HUDEP-2 (cell line): Measurements from ENCODE around the gene ABCA13.

Source experiments
- DNase-seq, 76 experiments: peaks; one replicate each; lab custom pipeline; 2025; ENCODE audit not compliant: unreplicated experiment in 76 of 76; lab: John Stamatoyannopoulos, UW

The ABCA13 gene

DNA sequence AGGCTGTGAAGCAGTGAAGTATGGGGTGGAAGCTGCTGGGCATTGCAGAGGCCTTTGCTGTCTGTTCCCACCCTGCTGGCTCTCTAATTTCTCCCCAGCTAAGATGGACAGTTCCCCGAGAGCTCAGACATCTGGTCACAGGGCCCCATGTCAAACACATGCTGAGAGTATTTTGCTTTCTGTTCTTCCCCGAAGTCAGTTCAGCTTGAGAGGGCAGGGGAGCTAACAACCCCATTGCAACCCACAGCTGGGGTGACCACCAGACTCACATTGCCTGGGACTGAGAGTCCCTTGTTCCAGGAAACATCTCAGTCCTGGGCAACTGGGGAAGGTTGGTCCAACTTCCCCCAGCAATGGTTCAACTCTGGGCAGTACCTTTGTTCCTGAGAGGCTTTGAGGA is 52.8 kb downstream of the ABCA13 start:
- no peak for DNase-seq

DNA sequence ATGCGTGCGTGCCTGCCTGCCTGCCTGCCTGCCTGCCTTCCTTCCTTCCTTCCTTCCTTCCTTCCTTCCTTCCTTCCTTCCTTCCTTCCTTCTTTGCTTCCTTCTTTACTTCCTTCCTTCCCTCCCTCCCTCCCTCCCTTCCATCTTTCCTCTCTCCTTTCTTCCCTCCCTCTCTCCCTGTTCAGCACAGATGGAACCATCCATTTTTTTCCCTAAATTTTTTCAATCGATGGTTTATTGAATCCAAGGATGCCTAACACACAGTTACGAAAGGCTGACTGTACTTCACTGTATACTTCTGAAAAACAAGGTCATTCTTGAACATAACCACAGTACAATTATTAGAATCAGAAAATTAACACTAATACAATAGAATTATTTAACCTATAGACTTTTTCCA is 53.8 kb downstream of the ABCA13 start:
- no peak for DNase-seq

DNA sequence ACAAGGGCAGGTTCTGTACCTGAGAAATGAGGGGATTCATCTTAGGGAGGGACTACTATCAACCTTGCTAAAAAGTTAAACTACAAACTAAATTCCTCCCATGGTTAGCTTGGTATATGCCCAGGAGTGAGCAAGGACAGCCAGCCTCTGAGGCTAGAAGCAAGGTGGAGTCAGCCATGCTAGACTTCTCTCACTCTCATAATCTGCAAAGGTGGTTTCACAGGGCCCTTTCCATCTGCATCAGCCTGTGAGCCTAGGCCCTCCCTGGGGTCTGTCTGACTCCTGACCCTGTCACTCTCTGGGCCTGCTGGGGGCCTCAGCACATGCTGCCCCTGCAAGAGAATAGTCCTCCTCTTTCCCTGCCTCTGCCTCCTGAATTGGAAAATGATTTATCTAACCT is 66.1 kb downstream of the ABCA13 start:
- DNase-seq, result no peak

DNA sequence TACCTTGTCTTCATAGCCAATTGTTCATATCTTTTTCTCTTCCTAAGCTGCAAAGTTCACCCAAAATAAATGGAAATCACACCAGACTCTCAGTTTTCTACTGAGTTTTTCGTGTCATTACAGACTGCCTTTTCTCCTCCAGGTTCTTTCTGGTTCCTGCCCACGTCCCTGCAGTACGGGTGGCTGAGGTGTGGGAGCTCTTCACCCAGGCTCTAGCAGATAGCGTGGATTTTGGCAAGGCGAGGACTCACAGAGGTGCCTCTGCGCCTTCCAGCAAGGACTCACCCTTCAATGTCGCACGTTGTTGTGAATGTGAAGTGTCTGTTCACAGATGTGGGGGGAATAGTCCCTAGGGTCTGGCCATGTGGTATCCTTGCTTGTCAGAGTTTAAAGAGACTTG is 71.6 kb downstream of the ABCA13 start:
- DNase-seq, result no peak

DNA sequence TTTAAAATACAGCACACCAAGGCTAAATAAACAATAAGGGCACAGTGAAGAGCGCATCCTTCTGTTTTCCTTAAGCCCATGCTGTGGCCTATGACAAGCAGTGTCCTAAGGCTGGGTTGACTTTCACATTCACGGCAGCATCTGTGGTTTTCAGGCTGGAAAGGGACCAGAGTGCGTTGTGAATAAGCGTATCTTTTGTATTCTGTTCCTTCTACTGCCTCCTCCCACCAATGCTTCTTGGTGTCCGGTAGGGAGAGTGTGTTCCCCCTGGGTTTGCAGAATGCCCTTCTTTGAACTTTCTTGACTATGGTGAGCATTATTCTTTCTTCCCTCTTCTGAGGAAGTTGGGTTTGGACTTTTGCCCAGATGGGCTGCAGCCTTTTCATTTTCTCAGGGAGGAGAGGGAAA is 73.6 kb downstream of the ABCA13 start:
- no peak for DNase-seq

DNA sequence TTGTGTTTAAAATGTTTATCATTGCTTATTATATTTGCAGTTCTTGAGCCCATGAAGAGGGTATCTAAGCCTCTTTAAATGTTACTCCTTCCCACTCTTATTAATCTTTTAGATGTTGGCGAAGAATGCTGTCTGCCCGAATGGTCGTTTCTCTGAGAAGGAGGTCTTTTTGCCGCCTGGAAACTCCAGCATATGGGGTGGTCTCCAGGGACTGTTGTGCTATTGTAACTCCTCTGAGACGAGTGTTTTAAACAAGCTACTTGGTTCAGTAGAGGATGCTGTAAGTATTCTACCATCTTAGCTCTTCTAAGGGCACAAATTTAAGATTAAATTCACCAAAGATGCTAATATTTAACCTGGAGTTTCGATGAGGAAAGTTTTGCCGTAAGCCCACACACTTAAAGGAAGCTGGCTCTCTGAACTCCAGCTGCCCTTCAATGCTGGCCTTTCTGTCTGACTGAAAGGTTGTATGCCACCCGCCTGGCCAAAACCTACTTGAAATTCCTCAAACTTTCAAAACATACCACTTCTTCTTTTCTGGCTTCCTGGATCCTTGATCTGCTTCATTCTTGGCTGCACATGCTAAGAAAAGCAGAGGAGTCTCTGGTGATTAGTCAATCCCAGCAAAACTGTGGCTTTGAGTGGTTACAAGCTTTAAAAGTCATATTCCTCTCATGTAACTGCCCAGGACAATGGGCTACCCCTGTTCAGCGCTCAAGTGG is 74.7 kb downstream of the ABCA13 start:
- DNase-seq, result no peak

DNA sequence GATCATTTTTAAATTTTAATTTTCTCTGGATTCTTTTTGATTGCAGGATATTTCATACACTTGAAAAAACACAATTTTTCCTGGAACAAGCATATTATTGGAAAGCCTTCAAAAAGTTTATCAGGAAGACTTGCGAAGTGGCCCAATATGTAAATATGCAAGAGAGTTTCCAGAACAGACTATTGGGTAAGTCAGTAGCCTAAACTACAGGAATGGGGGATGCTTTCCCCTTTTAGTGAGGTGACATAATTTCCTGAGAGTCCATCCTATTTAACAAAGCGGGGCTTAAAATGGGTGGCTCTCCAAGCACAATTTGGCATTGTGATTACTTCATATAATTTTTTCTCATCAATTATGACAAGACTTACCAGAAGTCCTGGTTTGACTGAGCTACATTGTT is 77.9 kb downstream of the ABCA13 start:
- no peak for DNase-seq

DNA sequence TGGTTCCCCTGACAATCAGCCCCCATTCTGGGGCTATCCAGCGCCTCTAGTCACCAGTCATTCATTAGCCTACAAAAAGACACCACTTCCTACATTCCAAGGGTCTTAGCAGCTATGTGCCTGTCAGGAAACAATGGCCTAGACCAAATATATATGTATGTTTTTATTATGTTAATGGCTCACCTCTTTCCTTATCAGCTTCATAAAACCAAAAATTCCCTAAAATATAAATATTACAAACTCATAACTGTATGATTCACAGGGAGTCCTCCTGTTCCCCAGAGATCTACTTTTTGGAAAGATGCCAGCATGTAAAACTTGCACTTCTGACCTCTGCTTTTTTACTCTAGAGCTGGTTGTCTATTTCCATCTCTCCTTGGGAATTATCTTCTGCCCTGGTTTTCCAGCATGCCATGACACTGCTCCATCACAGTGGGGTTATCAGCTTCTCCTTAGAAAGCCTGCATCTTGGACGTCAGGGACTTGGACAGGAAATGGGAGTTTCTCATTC is 79.2 kb downstream of the ABCA13 start:
- DNase-seq, result no peak

DNA sequence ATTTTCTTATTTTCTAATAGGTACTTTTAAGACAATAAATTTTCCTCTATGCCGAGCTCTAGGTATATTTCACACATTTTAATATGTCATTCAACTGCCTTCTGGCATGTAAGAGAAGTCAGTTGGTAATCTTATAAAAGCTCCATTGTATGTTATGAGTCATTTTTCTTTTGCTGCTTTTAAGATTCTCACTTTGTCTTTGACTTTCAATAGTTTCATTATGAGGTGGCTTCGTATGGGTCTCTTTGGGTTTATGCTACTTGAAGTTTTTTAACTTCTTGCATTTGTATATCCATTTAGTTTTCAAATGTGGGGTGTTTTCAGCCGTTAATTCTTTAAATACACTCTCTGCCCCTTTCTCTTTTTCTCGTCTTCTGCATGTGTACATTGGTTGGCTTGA is 80.5 kb downstream of the ABCA13 start:
- DNase-seq, result no peak

DNA sequence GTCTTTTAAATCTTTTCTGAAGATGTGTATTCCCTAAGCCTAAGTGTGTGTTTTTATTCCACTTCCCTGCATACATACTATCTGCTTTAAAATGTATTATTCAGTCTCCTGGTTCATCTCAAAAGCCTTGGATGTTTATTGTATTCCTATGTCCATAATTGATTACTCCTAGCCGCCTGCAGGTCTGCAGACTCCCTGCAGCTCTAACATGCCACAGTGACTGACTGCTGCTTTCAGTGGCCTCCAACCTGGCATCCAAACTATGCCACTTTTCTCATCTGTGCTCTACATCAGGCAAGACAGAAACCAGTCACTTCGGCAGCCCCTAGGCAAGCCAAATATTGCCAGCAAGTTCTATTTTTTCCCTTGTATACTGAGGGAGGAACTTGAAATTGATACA is 81.7 kb downstream of the ABCA13 start:
- DNase-seq, result no peak

DNA sequence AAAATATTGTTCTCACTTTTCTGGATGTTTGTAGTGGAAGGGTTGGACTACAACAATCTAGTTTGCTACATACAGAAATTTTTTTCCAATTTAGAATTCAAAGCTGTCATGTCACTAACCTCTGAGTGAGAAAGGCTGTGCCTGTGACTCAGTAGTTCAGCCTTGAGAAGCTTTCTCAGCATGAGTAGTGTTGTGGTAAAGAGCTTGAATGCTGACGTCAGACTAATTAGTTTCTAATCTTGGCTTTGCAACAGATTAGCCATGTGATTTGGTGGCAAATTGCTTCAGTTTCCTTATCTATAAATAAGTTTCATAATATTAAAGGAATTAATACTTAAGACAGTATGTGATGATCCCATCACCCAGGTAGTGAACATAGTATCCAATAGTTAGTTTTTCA is 83.8 kb downstream of the ABCA13 start:
- no peak for DNase-seq

DNA sequence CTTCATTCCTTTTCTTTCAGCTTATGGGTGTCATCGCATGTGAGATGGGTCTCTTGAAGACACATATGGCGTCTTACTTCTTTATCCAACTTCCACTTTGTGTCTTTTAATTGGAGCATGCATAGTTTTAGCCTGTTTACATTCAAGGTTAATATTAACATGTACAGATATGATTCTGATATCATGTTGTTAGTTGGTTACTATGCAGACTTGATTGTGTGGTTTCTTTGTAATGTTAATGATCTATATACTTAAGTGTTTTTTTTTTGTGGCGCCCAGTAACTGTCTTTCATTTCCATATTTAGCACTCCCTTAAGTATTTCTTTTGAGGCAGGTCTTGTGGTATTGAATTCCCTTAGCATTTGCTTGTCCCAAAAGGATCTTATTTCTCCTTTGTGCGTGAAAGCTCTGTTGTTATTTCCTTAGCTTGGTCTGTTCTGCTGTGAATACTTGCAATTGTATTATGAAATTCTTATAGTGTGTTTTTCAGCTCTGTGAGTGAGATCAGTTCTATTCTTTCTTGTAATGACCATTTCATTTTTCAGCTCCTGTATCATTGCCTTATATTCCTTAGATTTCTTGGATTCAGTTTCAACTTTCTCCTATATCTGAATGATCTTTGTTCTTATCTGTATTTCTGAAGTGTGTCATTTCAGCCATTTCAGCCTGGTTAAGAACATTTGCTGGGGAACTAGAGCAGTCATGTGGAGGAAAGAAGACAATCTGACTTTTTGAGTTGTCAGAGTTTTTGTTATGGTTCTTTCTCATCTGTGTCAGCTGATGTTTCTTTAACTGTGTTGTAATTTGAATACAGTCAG is 88.4 kb downstream of the ABCA13 start:
- DNase-seq, result no peak

DNA sequence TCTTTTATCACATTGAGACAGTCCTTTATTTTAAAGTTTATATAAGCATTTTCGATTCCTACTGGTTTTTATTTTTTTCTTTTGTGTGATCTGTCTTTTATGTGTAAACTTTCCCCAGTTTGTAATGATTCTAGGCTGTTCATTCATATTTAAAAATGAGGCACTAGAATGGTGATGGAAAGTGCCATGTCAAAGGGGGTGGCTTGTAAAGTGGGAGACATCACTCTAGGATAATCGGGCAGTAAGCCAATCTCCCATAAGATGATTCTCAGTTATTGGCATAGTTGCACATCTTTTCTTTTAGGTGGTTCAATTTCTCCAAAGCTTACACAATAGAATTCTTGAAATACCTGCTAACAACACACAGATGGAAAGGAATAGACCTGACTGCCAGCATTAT is 90.4 kb downstream of the ABCA13 start:
- DNase-seq, result no peak

DNA sequence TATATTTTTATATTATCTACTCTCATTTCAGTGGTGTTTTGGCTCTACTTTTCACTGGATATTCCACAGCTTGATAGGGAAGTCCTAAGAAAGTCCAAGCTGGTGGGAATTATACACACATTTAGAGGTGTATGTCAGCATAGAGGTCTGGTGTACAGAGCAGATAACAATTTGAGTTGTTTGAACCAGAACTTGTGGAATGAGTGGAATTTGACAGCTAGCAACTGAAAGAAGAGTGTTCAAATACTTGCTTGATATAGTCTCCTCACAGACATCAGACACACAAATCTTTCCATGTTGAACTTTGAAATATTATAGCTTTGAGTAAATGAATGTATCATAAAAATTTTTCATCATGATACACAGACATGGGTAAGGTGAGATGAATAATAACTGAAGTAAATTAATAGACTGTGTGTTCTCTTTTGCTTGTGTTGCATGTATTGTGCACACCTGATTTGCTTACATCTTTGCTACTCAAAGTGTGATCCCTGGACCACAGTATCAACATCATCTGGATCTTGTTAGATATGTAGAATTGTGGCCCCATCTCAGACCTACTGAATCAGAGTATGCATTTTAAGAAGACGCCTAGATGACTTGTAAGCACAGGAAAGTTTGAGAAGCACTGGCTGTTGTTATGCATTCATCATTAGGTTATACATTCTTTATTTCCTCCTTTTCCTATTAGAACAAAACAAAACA is 91.5 kb downstream of the ABCA13 start:
- DNase-seq, result no peak

DNA sequence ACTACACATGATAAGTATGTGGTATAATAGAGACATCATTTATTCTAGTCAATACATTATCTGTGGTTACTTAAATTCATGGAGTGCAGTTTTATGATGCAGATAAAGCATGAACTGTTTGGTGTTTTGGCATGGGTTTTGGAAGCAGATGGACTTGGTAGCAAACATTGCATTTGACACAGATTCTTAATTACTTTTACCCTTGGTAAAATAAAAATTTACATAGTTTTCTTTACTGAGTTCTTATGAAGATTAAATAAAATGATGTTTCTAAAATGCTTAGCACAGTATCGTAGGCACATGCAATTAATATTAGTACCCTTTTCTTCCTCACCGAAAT is 92.0 kb downstream of the ABCA13 start:
- no peak for DNase-seq

DNA sequence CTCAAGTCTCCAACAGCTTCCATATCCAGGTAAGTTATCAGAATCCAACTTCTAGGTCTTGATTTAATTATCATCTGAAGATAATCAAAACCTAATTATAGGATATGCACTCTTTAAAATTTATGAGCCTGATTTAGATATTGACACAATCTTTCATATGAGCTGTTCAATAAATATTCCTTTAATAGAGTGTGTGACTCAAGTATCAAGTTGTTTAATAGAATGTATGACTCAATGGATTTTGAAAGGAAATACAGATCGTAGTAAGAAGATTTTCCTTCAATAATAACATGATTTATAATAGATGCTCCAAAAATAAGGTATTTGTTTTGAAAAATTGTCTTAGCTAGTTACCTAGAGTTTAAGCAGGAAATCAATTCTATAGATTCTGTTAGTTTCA is 97.8 kb downstream of the ABCA13 start:
- DNase-seq, result no peak

DNA sequence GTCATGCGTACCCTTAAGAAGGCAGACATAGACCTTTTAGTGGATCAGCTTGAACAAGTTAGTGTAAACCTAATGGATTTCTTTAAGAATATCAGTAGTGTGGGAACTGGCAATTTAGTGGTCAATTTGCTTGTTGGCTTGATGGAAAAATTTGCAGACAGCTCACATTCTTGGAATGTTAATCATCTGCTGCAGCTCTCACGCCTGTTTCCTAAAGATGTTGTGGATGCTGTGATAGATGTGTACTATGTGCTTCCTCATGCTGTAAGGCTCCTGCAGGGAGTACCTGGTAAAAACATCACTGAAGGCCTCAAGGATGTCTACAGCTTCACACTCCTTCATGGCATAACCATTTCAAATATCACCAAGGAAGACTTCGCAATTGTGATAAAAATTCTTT is 103.4 kb downstream of the ABCA13 start:
- no peak for DNase-seq

DNA sequence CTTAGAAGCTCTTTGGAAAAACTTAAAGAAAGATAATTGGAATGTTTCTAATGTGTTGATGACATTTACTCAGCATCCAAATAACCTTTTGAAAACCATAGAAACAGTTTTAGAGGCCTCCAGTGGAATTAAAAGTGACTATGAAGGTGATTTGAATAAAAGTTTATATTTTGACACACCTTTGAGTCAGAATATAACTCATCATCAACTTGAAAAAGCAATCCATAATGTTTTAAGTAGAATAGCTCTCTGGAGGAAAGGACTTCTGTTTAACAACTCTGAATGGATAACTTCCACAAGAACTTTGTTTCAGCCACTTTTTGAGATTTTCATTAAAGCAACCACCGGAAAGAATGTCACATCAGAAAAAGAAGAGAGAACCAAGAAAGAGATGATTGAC is 108.2 kb downstream of the ABCA13 start:
- DNase-seq, result no peak

DNA sequence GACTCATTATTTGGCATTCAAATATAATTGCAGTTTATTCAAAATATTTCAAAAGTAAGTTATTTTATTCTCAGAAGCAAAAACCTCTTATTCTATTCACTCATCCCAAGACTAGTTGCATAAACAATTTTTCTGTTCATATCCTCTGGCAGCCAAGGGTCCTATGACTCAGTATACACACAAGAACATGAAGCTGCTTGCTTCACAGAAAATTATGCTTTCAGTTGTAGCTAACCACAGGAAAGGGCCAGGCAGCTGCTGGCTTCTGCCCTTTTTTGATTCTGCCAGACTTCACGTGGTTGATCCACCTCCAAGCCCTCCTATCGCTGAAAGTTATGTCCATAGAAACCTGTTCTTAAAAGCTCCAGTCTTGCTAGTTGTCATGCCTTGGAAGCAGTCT is 108.8 kb downstream of the ABCA13 start:
- no peak for DNase-seq

DNA sequence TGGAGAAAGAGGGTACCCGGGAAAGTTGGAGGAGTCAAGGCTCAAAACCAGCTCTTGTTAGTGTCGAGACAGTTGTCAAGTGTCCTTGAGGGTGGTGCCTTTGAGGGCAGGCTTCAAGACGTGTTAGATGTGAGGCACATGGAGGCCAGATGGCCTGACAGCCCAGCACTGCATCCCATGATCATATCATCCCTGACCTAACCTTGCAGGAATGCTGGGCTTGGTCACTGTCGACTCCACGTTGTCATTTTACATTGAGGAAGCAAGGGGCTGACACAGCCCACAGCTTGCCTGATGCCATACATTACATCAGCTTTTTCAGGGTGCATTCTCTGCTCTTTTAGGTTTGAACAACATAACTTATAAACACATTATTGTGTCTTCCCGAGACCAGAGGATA is 114.1 kb downstream of the ABCA13 start:
- no peak for DNase-seq

DNA sequence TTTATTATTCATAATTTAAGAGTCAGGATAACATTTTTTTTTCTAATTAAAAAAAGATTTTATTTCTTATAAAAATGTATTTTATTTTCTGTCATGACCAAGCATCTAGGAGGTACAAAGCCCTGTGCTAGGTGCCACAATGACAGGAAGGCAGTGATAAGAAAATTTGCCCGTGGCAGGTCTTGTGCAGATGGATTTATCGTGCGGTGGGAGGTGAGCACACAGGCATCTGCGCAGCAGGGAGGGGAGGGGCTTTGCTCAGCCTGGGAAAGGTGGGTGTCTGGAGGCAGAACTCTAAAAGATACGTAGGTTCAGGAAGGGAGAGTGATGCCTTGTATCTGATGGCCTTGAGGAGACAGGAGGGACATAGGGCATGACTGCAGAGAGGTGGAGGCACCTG is 115.6 kb downstream of the ABCA13 start:
- no peak for DNase-seq

DNA sequence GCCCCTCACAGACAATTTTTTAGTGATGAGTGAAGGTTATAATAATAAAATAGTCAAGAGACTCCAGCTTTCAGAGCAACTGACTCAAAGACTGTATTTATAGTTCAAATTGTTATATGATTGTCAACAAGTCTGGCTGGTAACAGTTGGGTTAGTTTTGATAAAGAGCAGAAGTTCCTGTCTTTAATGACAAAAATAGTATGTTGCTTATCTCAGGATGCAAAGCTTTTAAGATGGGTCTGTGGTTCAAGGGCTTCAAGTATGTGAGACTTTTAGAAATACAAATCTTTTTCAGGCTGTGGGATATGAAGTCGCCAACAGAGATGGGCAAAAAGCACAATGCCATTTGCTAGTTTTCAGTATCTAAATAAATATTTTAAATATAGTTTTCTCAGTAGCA is 118.4 kb downstream of the ABCA13 start:
- no peak for DNase-seq
